ENCODE measurements around the gene GLUL.
"Not testable (repeated sequence)": the region's sequence is repeated elsewhere in the genome, so short reads cannot be mapped to it uniquely, and the experiment has no call there.

The GLUL gene

GRCh38 chr1:182381962-182382819 lies 9.4 kb downstream of the GLUL start:
- Histone ChIP-seq H3K9me3 (replicated peaks in 1 of 11) (no peaks in the 10 kb centered on the region), H3K27ac (no peak overlapping the region), H3K9ac (no peak overlapping the region), H3K36me3 (peaks cover 47 to 65% (median 61%) of the 10 kb centered on the region in 11 experiments), H3K4me2 (no peak overlapping the region), H3K4me1 (peaks cover 0 to 12% (median 1%) of the 10 kb centered on the region in 10 experiments; a peak in 6 of 20 replicates), H3K4me3 (no peak overlapping the region), H3K27me3 (no peaks in the 10 kb centered on the region), H4K20me1 (peaks cover 51 to 82% (median 67%) of the 10 kb centered on the region in 11 experiments; a peak in 21 of 22 replicates)
- TF ChIP-seq Cebpa-rat (IDR thresholded peaks at IDR 0.05) = no peak

- H3K4me3 ChIP-seq = no peak overlapping the region
- peaks cover 34 to 62% (median 47%) of the 10 kb centered on the region in 11 experiments; a peak in 21 of 22 replicates for H4K20me1 ChIP-seq
- no peaks in the 10 kb centered on the region for H3K9me3 ChIP-seq (replicated peaks in 1 of 11)
- peak overlapping the region in 2 of 11 experiments; percentile 9 to 21; a peak in 1 of 22 replicates for H3K27ac ChIP-seq
- H3K4me2 ChIP-seq = no peak overlapping the region
- H3K36me3 ChIP-seq = peaks cover 28 to 45% (median 41%) of the 10 kb centered on the region in 11 experiments
- no peak overlapping the region for H3K9ac ChIP-seq
- TF ChIP-seq Cebpa-rat (IDR thresholded peaks at IDR 0.05) = no peak
- no peaks in the 10 kb centered on the region for H3K27me3 ChIP-seq
- H3K4me1 ChIP-seq = no peaks in the 10 kb centered on the region
Observed at GRCh38 chr1:182380199-182380598, 11.4 kb downstream of the GLUL start.

- Histone ChIP-seq H3K27ac (0 out of 22 replicates have a peak overlapping the region, but pooled peaks of 1 of the 11 experiments have one; percentile 21), H3K36me3 (peaks cover 23 to 41% (median 37%) of the 10 kb centered on the region in 11 experiments), H4K20me1 (peaks cover 34 to 58% (median 43%) of the 10 kb centered on the region in 11 experiments; a peak in 21 of 22 replicates)
- H3K4me2 ChIP-seq; H3K4me1 ChIP-seq; H3K4me3 ChIP-seq; H3K9ac ChIP-seq; H3K27me3 ChIP-seq; H3K9me3 ChIP-seq (replicated peaks in 1 of 11): not testable (repeated sequence)
Observed at GRCh38 chr1:182379781-182380180, 11.8 kb downstream of the GLUL start.

- Histone ChIP-seq H3K4me3 (no peak overlapping the region), H3K4me1 (no peaks in the 10 kb centered on the region), H3K9ac (no peak overlapping the region), H3K9me3 (replicated peaks in 1 of 11) (no peaks in the 10 kb centered on the region), H3K36me3 (peaks cover 0 to 14% (median 10%) of the 10 kb centered on the region in 11 experiments; a peak in 20 of 22 replicates), H4K20me1 (peaks cover 7 to 31% (median 16%) of the 10 kb centered on the region in 11 experiments; a peak in 18 of 22 replicates), H3K27me3 (no peaks in the 10 kb centered on the region), H3K27ac (peak overlapping the region in 1 of 11 experiments; percentile 11; a peak in 1 of 22 replicates), H3K4me2 (no peak overlapping the region)
- no peak for TF ChIP-seq Cebpa-rat (IDR thresholded peaks at IDR 0.05)
Observed at GRCh38 chr1:182376936-182377574, 14.5 kb downstream of the GLUL start.

GRCh38 chr1:182374101-182374834 lies 17.3 kb downstream of the GLUL start:
- Histone ChIP-seq H3K27ac (no peak overlapping the region), H3K9me3 (replicated peaks in 1 of 11) (no peaks in the 10 kb centered on the region), H3K36me3 (no peaks in the 10 kb centered on the region), H3K27me3 (no peaks in the 10 kb centered on the region), H4K20me1 (peaks cover 0 to 4% (median 0%) of the 10 kb centered on the region in 11 experiments; a peak in 1 of 22 replicates), H3K4me2 (no peak overlapping the region), H3K4me3 (no peak overlapping the region), H3K4me1 (no peaks in the 10 kb centered on the region), H3K9ac (no peak overlapping the region)
- TF ChIP-seq Cebpa-rat (IDR thresholded peaks at IDR 0.05) = no peak

GRCh38 chr1:182370532-182370931 lies 21.1 kb downstream of the GLUL start:
- H4K20me1 ChIP-seq = no peaks in the 10 kb centered on the region
- no peaks in the 10 kb centered on the region for H3K36me3 ChIP-seq
- no peak overlapping the region for H3K27ac ChIP-seq
- H3K27me3 ChIP-seq = no peaks in the 10 kb centered on the region
- no peaks in the 10 kb centered on the region for H3K9me3 ChIP-seq (replicated peaks in 1 of 11)
- TF ChIP-seq Cebpa-rat (IDR thresholded peaks at IDR 0.05) = no peak
- no peaks in the 10 kb centered on the region for H3K4me1 ChIP-seq
- H3K4me3 ChIP-seq = no peak overlapping the region
- no peak overlapping the region for H3K4me2 ChIP-seq
- H3K9ac ChIP-seq = no peak overlapping the region

- H3K4me2 ChIP-seq = no peak overlapping the region
- no peaks in the 10 kb centered on the region for H3K36me3 ChIP-seq
- H3K4me3 ChIP-seq = no peak overlapping the region
Observed at GRCh38 chr1:182368903-182369302, 22.7 kb downstream of the GLUL start.

GRCh38 chr1:182368358-182368757 lies 23.2 kb downstream of the GLUL start:
- Histone ChIP-seq H3K36me3 (no peaks in the 10 kb centered on the region), H3K4me1 (no peaks in the 10 kb centered on the region), H3K9ac (no peak overlapping the region), H3K27ac (no peak overlapping the region), H3K9me3 (replicated peaks in 1 of 11) (no peaks in the 10 kb centered on the region), H3K27me3 (no peaks in the 10 kb centered on the region), H4K20me1 (no peaks in the 10 kb centered on the region), H3K4me2 (no peak overlapping the region), H3K4me3 (no peak overlapping the region)
- no peak for TF ChIP-seq Cebpa-rat (IDR thresholded peaks at IDR 0.05)

More at GRCh38 chr1:182368903-182369302, 22.7 kb downstream of the GLUL start:
- no peak for TF ChIP-seq Cebpa-rat (IDR thresholded peaks at IDR 0.05)
- Histone ChIP-seq H3K27me3 (no peaks in the 10 kb centered on the region), H3K9ac (no peak overlapping the region), H4K20me1 (no peaks in the 10 kb centered on the region), H3K4me1 (no peaks in the 10 kb centered on the region), H3K9me3 (replicated peaks in 1 of 11) (no peaks in the 10 kb centered on the region), H3K27ac (no peak overlapping the region)

- Histone ChIP-seq H3K9me3 (replicated peaks in 1 of 11) (no peaks in the 10 kb centered on the region), H3K27ac (no peak overlapping the region), H3K27me3 (no peaks in the 10 kb centered on the region), H4K20me1 (no peaks in the 10 kb centered on the region), H3K4me3 (no peak overlapping the region), H3K36me3 (no peaks in the 10 kb centered on the region), H3K9ac (no peak overlapping the region), H3K4me2 (no peak overlapping the region), H3K4me1 (peaks cover 0 to 3% (median 0%) of the 10 kb centered on the region in 10 experiments; a peak in 4 of 20 replicates)
- TF ChIP-seq Cebpa-rat (IDR thresholded peaks at IDR 0.05) = no peak
Observed at GRCh38 chr1:182367926-182368325, 23.7 kb downstream of the GLUL start.

All from BLaER1 treated with 17β-estradiol and CSF1 and Interleukin-3, amounts not matched to agents 10 nM and 100 nM (cell line).